Loucy (cell line): ENCODE measurements around the gene SLC35F1.

Experiments used
- EZH2phosphoT487 ChIP-seq: fragments of 200-600 bp; IDR thresholded peaks from 2 replicates; pipeline ENCODE4 v1.6.1; 2018; ENCODE audit warnings: antibody characterized with exemption, mild to moderate bottlenecking, moderate library complexity, borderline replicate concordance
- TF ChIP-seq, protein P1 (sequence below): fragments of 200-600 bp; sonication (generic); conservative IDR thresholded peaks from 2 replicates; pipeline ENCODE4 v1.5.1; 2014; ENCODE audit warnings: mild to moderate bottlenecking, antibody characterized with exemption, low read length

DNA sequence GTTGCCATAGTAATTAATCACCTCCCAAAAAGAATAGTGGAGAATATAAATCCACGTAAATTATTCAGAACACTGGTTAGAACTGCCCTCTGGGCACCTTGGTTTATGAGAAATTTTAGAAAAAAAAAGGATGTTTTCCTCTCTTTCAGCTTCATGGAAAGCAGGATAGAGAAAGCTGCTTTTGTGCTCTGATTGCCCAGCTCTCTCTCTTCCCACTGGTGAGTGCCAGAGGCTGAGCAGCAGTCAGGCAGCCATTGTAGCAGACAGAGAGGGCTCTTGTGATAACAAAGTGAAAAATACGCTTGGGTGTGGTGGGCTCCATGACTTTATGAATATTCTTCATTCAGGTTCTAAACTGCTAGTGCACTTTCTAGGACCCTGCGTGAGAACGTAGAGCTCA, 26.4 kb downstream of the SLC35F1 start:
- TF ChIP-seq, protein P1, sequence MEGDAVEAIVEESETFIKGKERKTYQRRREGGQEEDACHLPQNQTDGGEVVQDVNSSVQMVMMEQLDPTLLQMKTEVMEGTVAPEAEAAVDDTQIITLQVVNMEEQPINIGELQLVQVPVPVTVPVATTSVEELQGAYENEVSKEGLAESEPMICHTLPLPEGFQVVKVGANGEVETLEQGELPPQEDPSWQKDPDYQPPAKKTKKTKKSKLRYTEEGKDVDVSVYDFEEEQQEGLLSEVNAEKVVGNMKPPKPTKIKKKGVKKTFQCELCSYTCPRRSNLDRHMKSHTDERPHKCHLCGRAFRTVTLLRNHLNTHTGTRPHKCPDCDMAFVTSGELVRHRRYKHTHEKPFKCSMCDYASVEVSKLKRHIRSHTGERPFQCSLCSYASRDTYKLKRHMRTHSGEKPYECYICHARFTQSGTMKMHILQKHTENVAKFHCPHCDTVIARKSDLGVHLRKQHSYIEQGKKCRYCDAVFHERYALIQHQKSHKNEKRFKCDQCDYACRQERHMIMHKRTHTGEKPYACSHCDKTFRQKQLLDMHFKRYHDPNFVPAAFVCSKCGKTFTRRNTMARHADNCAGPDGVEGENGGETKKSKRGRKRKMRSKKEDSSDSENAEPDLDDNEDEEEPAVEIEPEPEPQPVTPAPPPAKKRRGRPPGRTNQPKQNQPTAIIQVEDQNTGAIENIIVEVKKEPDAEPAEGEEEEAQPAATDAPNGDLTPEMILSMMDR, result no peak
- TF ChIP-seq EZH2phosphoT487, result no peak
